ENCODE measurements around the gene PRPF19. TPM values are rescaled to one million over a fixed set of nuclear protein-coding genes. Genes with fewer than 3 reads are reported as not detected.

PRPF19 gene
- total RNA-seq, 2 experiments from 2014 or later = 120 to 153 TPM

DNA sequence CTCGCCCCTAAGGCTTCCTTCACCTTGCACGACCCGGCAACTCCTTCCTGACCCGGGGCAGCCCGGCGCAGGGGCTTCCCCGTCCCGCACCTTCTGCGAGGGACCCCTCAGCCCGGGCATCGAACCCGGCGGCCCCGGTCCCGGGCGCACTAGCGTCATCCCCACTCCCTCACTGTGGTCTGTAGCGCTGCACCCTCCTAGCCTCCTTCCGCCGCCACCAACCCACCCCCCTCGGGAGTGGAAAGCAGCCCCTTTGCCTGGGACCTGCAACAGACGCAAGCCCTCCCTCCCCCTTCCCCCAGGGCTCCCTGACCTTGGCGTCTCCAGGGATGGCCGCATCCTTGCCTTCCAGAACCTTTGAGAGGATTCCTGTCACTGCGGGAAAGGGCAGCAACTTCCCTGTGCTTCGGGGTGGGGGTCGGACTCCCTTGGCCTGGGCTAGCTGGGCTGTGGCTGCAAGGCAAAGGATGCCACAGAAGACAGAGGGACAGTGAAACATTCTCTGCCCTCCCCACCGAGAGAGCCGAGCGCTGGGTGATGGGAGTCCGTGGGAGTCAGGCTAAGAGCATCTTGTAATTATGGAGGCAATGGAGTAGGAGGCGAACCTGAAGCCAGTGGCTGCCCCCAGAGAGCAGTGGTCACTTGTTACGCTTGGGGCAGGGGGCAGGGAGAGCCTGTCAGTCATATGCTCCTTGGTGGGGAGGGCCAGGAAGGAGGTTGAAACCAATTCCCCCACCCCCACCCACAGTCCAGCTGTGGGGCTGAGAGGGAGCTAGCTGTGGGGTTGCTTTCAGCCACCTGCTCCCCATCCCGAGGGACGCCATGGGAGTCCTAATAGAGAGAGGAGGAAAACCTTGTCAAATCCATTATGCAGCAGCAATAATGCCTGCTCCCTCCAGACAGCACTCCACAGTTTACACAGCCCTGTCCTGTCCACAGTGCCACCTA lies 18.8 kb upstream of the PRPF19 start:
- no peak for TF ChIP-seq EZH2phosphoT487 (IDR thresholded peaks at IDR 0.05; ENCODE audit: borderline replicate concordance, low read depth, low read length)
- TF ChIP-seq, protein P1, sequence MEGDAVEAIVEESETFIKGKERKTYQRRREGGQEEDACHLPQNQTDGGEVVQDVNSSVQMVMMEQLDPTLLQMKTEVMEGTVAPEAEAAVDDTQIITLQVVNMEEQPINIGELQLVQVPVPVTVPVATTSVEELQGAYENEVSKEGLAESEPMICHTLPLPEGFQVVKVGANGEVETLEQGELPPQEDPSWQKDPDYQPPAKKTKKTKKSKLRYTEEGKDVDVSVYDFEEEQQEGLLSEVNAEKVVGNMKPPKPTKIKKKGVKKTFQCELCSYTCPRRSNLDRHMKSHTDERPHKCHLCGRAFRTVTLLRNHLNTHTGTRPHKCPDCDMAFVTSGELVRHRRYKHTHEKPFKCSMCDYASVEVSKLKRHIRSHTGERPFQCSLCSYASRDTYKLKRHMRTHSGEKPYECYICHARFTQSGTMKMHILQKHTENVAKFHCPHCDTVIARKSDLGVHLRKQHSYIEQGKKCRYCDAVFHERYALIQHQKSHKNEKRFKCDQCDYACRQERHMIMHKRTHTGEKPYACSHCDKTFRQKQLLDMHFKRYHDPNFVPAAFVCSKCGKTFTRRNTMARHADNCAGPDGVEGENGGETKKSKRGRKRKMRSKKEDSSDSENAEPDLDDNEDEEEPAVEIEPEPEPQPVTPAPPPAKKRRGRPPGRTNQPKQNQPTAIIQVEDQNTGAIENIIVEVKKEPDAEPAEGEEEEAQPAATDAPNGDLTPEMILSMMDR (conservative IDR thresholded peaks at IDR 0.05; ENCODE audit: low read length) = no peak
- Histone ChIP-seq H4K20me1 (ENCODE audit: insufficient read depth, low read length) (no peaks in the 10 kb centered on the region), H3K9me2 (ENCODE audit: insufficient read depth, low read length) (no peaks in the 10 kb centered on the region), H3K4me1 (ENCODE audit: insufficient read depth, low read length, poor library complexity, severe bottlenecking) (peaks cover 28% of the 10 kb centered on the region), H3K79me2 (ENCODE audit: insufficient read depth, low read depth, low read length) (no peaks in the 10 kb centered on the region), H3K4me3 (ENCODE audit: low read depth, low read length, poor library complexity, severe bottlenecking) (peak overlapping the region; percentile 70), H3K36me3 (ENCODE audit: insufficient read depth, low read length) (peaks cover 36% of the 10 kb centered on the region), H3K9me3 (ENCODE audit: low read length) (no peaks in the 10 kb centered on the region), H3K4me2 (ENCODE audit: low read length) (peak overlapping the region; percentile 56), H3K27ac (ENCODE audit: low read depth, low read length, poor library complexity, severe bottlenecking) (no peak overlapping the region), H2AFZ (ENCODE audit: low read length) (no peak overlapping the region)
- ChIA-PET CTCF (ENCODE audit: unreplicated experiment) (no interaction called here), POLR2A (interaction anchor here (0.5 kb wide), 1 partner anchor 37 kb away, joined by 3 read pairs; no protein-coding TSS in a partner anchor)
- DNase-seq (ENCODE audit: low spot score) = no peak
- intact Hi-C loops (cut with micrococcal nuclease; ENCODE audit: unreplicated experiment) = loop anchor here (1.0 kb wide), 1 partner anchor 10 kb away; no protein-coding TSS in a partner anchor
- BruUV-seq (replicated peaks) = no TSS peak

DNA sequence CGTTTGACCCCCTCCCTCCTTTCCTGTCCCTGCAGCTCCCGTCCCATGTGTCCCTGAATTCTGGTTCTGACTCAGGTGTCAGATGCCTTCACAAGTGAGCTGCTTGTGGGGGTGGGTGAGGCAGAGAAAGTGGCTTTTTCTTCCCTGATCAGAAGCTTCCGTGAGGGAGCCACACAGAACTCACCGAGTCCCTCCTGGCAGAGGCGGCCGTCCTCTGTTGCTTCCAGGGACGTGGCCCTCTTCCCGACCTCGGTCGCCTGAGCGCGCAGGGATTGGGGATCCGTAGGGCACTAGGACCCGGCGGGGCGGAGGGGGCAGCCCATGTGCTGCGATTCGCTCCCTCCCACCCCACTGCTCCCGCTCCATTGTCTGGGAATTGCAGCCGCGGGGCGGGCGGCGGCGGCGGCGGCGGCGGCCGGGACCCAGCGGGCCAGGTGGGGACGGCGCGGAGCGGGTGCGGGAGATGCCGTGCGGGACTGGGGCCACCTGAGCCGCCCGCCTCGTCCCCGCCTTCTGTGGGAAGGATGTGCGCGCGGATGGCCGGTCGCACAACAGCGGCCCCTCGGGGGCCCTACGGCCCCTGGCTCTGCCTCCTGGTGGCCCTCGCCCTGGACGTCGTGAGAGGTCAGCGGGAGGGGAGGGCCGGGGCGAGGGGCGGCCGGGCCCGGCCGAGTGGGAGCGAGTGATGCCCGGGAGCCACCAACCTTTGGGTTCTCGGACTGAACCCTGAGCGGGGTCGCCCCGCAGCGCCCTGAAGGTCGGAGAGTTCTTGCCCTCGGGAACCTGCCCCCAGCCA lies 17.9 kb upstream of the PRPF19 start, which contains the start of gene TMEM132A:
Gene TMEM132A, plus strand, starts transcription at position 351 of the 796 bp plus-strand sequence. Its CDS starts 174 bp downstream, at position 525.
- no peak for TF ChIP-seq EZH2phosphoT487 (IDR thresholded peaks at IDR 0.05; ENCODE audit: borderline replicate concordance, low read depth, low read length)
- TF ChIP-seq, protein P1 (conservative IDR thresholded peaks at IDR 0.05; ENCODE audit: low read length) = no peak
- H4K20me1 ChIP-seq (ENCODE audit: insufficient read depth, low read length) = no peaks in the 10 kb centered on the region
- DNase-seq (ENCODE audit: low spot score) = peak; percentile 35
- peak within 1 kb of the TSS; percentile 70 for H3K4me3 ChIP-seq (ENCODE audit: low read depth, low read length, poor library complexity, severe bottlenecking)
- H3K9me2 ChIP-seq (ENCODE audit: insufficient read depth, low read length) = no peaks in the 10 kb centered on the region
- peaks cover 5% of the 10 kb centered on the region; the same call in 1 of the 2 replicates for H3K79me2 ChIP-seq (ENCODE audit: insufficient read depth, low read depth, low read length)
- no peaks in the 10 kb centered on the region for H3K9me3 ChIP-seq (ENCODE audit: low read length)
- peak within 1 kb of the TSS; percentile 56 for H3K4me2 ChIP-seq (ENCODE audit: low read length)
- peaks cover 44% of the 10 kb centered on the region for H3K36me3 ChIP-seq (ENCODE audit: insufficient read depth, low read length)
- no TSS peak for BruUV-seq (replicated peaks)
- H2AFZ ChIP-seq (ENCODE audit: low read length) = peak within 1 kb of the TSS; percentile 53; the same call in 1 of the 2 replicates
- CTCF ChIA-PET (ENCODE audit: unreplicated experiment) = interaction anchor here (0.6 kb wide), 1 partner anchor 25 kb away, joined by 5 read pairs; no protein-coding TSS in a partner anchor
- peaks cover 31% of the 10 kb centered on the region for H3K4me1 ChIP-seq (ENCODE audit: insufficient read depth, low read length, poor library complexity, severe bottlenecking)
- POLR2A ChIA-PET = interaction anchor here (0.6 to 1.8 kb wide), 3 partner anchors 9 to 262 kb away, joined by 3 to 8 read pairs (median 3); no protein-coding TSS in a partner anchor
- intact Hi-C loops (cut with micrococcal nuclease; ENCODE audit: unreplicated experiment) = no loop called here
- no peak within 1 kb of the TSS for H3K27ac ChIP-seq (ENCODE audit: low read depth, low read length, poor library complexity, severe bottlenecking)

Measured in OCI-LY7 (cell line).